ENCODE data around the gene CAPN1.

The CAPN1 gene

DNA sequence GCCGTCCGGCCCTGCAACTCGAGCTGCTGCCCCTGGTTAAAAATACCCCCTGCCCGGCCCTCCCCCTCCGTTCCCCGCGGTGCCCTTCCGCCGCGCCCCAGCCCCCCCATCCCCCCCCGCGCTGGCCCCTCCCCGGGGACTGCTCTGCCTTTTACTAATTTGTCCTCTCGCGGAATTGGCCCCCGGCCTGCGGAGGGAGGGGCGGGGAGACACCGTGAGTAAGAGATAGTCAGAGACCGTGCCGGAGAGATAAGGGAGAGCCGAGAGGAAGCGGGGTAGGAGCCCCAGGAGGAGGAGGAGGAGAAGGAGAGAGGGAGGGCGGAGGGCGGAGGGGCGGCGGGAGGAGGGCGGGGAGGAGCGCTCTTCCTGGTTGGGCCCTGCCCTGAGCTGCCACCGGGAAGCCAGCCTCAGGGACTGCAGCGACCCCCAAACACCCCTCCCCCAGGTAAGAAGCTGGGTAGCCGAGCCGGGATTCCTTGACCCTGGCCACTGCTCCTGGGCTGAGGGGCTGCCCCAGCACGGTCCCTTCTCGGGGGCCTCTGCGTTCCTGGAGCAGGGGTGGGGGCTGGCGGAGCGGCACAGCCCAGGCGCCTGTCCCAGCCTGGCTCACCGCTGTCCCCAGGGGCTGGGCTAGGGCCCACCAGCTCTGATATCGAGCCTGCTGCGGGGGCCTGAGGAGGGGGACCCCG is at the start of gene CAPN1:
Gene CAPN1 (plus strand): TSS at position 360 of the 689 bp plus-strand sequence. CDS start 774 bp downstream, outside the sequence.
- DNase-seq (ENCODE audit: low read depth), result peak; percentile 92
- TF ChIP-seq, protein P1, sequence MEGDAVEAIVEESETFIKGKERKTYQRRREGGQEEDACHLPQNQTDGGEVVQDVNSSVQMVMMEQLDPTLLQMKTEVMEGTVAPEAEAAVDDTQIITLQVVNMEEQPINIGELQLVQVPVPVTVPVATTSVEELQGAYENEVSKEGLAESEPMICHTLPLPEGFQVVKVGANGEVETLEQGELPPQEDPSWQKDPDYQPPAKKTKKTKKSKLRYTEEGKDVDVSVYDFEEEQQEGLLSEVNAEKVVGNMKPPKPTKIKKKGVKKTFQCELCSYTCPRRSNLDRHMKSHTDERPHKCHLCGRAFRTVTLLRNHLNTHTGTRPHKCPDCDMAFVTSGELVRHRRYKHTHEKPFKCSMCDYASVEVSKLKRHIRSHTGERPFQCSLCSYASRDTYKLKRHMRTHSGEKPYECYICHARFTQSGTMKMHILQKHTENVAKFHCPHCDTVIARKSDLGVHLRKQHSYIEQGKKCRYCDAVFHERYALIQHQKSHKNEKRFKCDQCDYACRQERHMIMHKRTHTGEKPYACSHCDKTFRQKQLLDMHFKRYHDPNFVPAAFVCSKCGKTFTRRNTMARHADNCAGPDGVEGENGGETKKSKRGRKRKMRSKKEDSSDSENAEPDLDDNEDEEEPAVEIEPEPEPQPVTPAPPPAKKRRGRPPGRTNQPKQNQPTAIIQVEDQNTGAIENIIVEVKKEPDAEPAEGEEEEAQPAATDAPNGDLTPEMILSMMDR (IDR thresholded peaks at IDR 0.05; ENCODE audit: low read length, missing control alignments), result no peak
- peak within 1 kb of the TSS; percentile 91 for H3K4me3 ChIP-seq (replicated peaks; ENCODE audit: low read depth, low read length)

DNA sequence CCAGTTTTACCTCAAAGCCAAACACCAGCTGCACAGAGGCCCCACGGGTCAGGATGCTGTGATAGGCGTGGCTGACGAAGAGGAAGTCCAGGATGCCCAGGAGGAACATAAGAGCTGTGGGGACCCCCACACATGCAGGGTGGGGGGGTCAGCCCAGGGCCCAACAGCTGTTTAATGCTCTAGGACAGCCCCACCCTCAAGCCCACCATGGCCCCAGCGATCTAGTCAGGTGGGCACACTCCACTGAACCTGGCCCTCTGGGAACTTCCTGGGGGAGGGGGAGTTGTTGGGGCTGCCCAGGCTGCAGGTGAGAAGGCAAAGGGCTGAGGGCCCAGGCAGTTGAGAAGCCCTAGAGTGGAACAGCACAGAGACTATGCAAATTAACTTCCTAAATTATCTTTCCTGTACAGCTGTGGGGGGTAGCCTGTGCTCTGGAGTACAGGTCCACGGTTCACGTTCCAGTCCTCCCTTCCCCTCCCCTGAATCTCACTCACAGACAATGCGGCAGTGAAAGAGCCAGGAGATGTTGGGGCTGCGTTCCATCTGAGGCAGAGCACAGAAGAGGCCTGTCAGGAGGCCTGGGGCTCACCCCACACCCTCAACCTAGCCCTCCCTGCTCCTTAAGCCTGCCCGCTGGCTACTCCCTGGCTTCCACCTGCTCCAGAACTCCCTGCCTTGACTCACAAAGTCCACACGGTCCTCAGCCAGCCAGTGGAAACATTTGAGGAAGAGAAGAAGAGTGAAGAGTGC is 49.3 kb upstream of the CAPN1 start:
- TF ChIP-seq, protein P1 (IDR thresholded peaks at IDR 0.05; ENCODE audit: low read length, missing control alignments), result no peak
- no peak for DNase-seq (ENCODE audit: low read depth)
- H3K4me3 ChIP-seq (replicated peaks; ENCODE audit: low read depth, low read length), result peak overlapping the region; percentile 94

GRCh38 chr11:65132988-65133700 is 48.6 kb upstream of the CAPN1 start:
- peak overlapping the region; percentile 94 for H3K4me3 ChIP-seq (replicated peaks; ENCODE audit: low read depth, low read length)
- no peak for DNase-seq (ENCODE audit: low read depth)
- TF ChIP-seq, protein P1 (IDR thresholded peaks at IDR 0.05; ENCODE audit: low read length, missing control alignments), result no peak

- TF ChIP-seq, protein P1 (IDR thresholded peaks at IDR 0.05; ENCODE audit: low read length, missing control alignments), result no peak
- peak; percentile 39 for DNase-seq (ENCODE audit: low read depth)
- H3K4me3 ChIP-seq (replicated peaks; ENCODE audit: low read depth, low read length), result peak overlapping the region; percentile 94
Observed at GRCh38 chr11:65133724-65134123, 48.0 kb upstream of the CAPN1 start.

DNA sequence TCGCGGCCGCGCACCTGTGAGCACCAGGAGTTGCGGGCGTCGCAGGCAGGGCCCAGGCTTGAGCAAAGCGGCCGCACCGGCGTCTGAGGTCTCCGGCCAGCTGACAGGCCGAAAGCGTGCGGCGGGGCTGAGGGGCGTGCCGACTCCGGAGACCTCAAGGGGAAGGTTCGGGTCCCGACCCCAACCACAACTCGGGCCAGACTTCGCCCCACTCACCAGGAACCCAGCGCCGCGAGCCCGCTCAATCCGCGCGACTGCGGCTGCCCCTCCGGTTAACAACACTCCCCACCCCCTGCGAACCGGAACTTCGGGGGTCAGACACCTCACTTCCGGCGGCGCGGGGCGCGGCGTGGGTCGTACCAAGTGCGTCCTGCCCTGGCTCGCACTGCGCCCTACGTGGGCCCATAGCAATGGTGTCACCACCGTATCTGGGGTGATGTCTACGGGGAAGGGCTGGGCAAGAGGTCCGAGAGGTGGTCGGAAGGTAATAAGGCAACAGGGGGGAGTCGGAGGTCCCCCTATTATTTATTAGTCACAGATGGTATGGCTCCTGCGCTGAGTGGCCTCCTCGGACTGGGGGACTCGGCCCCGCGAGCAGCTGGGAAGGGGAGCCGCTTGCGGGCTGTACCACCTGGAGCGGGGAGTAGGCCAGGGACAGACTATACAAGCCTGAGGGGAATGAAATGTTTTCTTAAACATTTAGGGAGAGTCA is 47.3 kb upstream of the CAPN1 start, which contains the start of gene SYVN1:
Gene SYVN1 (minus strand): TSS at position 280 of the 712 bp plus-strand sequence. CDS start 918 bp downstream, outside the sequence.
- TF ChIP-seq, protein P1 (IDR thresholded peaks at IDR 0.05; ENCODE audit: low read length, missing control alignments), result no peak
- DNase-seq (ENCODE audit: low read depth), result peak; percentile 86
- peak within 1 kb of the TSS; percentile 94 for H3K4me3 ChIP-seq (replicated peaks; ENCODE audit: low read depth, low read length)

- DNase-seq (ENCODE audit: low read depth), result peak; percentile 97
- H3K4me3 ChIP-seq (replicated peaks; ENCODE audit: low read depth, low read length), result peak overlapping the region; percentile 94
- TF ChIP-seq, protein P1 (IDR thresholded peaks at IDR 0.05; ENCODE audit: low read length, missing control alignments), result no peak
Observed at GRCh38 chr11:65134952-65135632, 46.6 kb upstream of the CAPN1 start.
